ENCODE data around the gene MAG. TPM values are rescaled to one million over a fixed set of nuclear protein-coding genes. Genes with fewer than 3 reads are reported as not detected.
A peak's percentile ranks its signal among the peaks of the same experiment; 100 is the strongest.

The MAG gene
- total RNA-seq, 4 donors from 2014 or later: 0.91 to 15.1 TPM; not detected in 2

GRCh38 chr19:35265900-35266519, 26.0 kb upstream of the MAG start:
- intact Hi-C loops (cut with DNase I; ENCODE audit: low total_unique reads): no loop called here
- Histone ChIP-seq H3K9me3 (no peaks in the 10 kb centered on the region), H3K36me3 (no peaks in the 10 kb centered on the region), H3K27me3 (no peaks in the 10 kb centered on the region), H3K4me1 (peaks cover 0 to 4% of the 10 kb centered on the region in 2 donors), H3K27ac (peak overlapping the region; percentile 99), H3K4me3 (no peak overlapping the region)
- DNase-seq: peak; percentile 18 to 19
- TF ChIP-seq POLR2A (IDR thresholded peaks at IDR 0.05) (no peak), CTCF (IDR thresholded peaks at IDR 0.05) (no peak)

- Histone ChIP-seq H3K27ac (peak overlapping the region; percentile 99), H3K9me3 (no peaks in the 10 kb centered on the region), H3K4me1 (peaks cover 0 to 4% of the 10 kb centered on the region in 2 donors), H3K4me3 (peak overlapping the region; percentile 74 to 83), H3K27me3 (no peaks in the 10 kb centered on the region), H3K36me3 (no peaks in the 10 kb centered on the region)
- intact Hi-C loops (cut with DNase I; ENCODE audit: low total_unique reads): no loop called here
- DNase-seq: peak; percentile 40 to 54
- TF ChIP-seq POLR2A (IDR thresholded peaks at IDR 0.05): no peak
- no peak for TF ChIP-seq CTCF (IDR thresholded peaks at IDR 0.05)
Measured at GRCh38 chr19:35266520-35267352, 25.2 kb upstream of the MAG start.

- peaks cover 0 to 4% of the 10 kb centered on the region in 2 donors for H3K4me1 ChIP-seq
Measured at GRCh38 chr19:35267353-35267817, 24.6 kb upstream of the MAG start.

GRCh38 chr19:35267818-35268535, 24.0 kb upstream of the MAG start:
- Histone ChIP-seq H3K27ac (peak overlapping the region; percentile 99), H3K4me3 (peak overlapping the region; percentile 74 to 83), H3K4me1 (peaks cover 0 to 4% of the 10 kb centered on the region in 2 donors), H3K9me3 (no peaks in the 10 kb centered on the region), H3K27me3 (no peaks in the 10 kb centered on the region), H3K36me3 (no peaks in the 10 kb centered on the region)
- intact Hi-C loops (cut with DNase I; ENCODE audit: low total_unique reads): no loop called here
- DNase-seq: peak; percentile 65 to 79
- TF ChIP-seq POLR2A (IDR thresholded peaks at IDR 0.05) (peak; percentile 24 to 81), CTCF (IDR thresholded peaks at IDR 0.05) (no peak)

More at GRCh38 chr19:35267353-35267817, 24.6 kb upstream of the MAG start:
- peak overlapping the region; percentile 74 to 83 for H3K4me3 ChIP-seq
- TF ChIP-seq POLR2A (IDR thresholded peaks at IDR 0.05) (no peak), CTCF (IDR thresholded peaks at IDR 0.05) (no peak)
- intact Hi-C loops (cut with DNase I; ENCODE audit: low total_unique reads): no loop called here
- peak overlapping the region; percentile 99 for H3K27ac ChIP-seq
- H3K27me3 ChIP-seq: no peaks in the 10 kb centered on the region
- H3K9me3 ChIP-seq: no peaks in the 10 kb centered on the region
- no peaks in the 10 kb centered on the region for H3K36me3 ChIP-seq
- DNase-seq: peak; percentile 64 to 66

Measured in uterus (tissue), 4 donors.